ENCODE measurements around the gene WDR77.

Gene WDR77

DNA sequence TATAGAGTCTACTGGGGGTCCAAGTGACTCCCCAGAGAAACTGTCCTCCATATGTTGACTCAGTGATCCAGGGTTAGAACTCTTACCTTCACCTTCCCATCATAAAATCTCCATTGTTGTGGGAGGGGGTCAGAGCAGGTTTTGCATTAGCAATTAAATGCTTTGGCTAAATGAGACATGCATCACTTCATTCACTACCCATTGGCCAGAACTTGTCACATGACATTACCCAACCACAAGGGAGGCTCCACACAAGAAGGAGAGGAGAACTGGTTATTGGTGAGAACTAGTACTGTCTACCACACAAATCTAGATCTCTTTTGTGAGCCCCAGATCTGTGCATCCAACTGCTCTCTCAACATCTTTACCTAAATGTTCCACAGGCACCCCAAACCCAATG lies 20.5 kb upstream of the WDR77 start:
- no peak for DNase-seq (ENCODE audit: low read depth in 2 of 2)

DNA sequence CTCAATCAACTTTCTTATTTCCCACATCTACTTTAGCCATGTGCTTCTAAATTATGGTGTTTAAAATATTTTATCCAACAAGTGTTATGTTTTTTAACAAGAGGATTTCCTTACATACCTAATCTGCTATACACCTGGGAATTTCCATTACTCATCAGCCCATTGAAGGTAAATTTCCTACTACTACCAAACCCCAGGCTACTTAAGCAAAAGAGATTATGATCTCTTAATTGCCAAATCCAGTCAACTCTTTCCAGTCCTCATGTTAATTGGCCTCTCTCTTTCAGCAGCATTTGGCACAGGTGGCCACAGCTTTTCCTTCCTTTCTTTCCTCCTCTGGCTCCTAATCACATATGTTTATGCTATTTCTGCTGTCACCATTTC lies 19.7 kb upstream of the WDR77 start:
- DNase-seq (ENCODE audit: low read depth in 2 of 2) = no peak

DNA sequence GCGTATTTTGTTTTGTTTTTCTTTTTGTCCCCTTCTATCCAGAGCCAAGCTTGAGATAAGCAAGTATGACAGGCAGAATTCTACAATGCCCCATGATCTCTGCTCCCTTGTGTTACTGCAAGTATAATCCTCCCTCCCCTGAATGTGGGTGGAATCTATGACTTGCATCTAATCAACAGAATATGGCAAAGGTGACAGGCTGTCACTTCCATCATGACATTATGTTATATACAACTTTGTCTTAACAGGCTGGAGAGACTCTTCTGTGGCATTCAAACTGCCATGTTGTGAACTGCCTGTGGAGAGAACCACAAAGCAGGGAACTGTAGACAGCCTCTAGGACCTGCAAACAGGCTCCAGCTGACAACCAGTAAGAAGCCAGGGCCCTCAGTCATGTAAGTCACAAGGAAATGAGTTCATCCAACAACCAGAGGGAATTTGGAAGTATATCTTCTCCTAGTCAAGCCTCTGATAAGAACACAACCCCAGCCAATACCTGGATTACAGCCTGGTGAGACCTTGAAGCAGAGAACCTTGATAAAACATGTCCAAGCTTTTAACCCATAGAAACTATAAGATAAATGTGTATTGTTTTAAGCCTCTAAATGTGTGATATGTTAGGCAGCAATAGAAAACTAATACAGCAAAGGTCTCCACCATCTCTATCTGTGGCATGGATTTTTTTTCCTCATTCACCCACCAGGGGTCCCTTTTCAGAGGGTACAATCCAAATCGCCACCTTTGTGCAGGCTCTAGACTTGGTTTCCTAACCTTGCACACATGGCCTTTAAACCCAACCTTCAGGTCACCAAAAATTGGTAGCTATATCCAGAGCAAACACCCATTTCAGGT lies 19.0 kb upstream of the WDR77 start:
- no peak for DNase-seq (ENCODE audit: low read depth in 2 of 2)

DNA sequence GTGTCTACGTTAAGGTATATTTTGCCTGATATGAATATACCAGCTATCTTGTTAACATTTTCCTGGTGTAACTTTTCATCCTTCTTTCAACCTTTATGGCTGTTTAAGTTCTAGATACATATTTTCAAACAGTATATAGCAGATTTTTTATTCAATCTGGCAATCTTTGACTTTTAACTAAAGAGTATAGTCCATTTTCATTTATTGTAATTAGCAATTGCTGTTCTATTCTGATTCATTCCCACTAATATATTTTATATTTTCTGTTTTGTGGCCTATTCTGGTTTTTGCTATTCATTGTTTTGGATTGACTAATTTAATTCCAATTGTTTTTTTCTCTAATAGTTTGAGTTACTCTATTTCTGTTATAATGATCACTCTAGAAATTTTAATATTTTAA lies 17.4 kb upstream of the WDR77 start:
- DNase-seq (ENCODE audit: low read depth in 2 of 2) = no peak

DNA sequence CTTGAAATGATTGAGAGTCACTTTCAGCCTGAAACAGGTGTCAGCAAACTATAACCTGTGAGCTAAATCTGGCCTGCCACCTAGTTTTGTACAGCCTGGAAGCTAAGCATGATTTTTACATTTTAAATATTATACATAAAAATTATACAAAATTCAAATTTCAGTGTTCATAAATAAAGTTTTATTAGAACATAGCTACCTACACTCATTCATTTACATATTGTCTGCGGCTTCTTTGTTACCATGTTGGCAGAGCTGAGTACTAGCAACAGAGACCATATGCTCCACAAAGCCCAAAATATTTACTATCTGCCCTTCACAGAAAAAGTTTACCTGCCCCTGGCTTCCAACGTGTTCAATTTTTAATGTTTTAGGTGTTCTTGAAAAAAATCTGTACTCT lies 16.7 kb upstream of the WDR77 start:
- DNase-seq (ENCODE audit: low read depth in 2 of 2) = no peak

DNA sequence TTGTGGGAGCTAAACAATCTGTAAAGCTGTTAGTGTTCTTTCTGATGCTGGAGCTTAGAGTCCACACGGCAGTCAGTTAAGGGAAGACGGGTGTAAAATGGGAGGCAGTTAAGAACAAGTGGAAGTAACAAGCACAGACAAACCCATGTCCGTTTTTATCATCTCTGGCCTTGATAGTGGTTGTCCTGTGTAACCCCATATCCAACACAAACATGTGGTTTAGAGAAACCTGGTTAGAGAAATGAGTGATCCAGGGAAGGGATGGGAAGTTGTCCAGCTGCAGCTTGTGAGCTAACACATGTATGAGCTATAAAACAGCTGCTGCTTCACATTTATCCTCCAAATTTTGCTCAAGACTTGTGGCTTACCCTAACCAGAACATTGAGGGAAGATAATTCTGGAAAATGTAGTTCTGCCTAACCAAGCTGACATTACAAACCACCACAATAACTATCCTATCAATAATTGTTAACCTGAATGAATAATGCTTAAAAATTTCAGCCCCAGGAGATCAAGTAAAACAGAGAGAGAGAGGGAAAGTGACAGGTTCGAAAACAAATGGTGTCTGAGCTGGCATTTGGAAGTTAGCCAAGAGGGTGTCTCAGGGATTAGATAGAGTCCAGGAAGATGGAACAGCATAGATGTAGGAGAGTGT lies 14.1 kb upstream of the WDR77 start:
- no peak for DNase-seq (ENCODE audit: low read depth in 2 of 2)

DNA sequence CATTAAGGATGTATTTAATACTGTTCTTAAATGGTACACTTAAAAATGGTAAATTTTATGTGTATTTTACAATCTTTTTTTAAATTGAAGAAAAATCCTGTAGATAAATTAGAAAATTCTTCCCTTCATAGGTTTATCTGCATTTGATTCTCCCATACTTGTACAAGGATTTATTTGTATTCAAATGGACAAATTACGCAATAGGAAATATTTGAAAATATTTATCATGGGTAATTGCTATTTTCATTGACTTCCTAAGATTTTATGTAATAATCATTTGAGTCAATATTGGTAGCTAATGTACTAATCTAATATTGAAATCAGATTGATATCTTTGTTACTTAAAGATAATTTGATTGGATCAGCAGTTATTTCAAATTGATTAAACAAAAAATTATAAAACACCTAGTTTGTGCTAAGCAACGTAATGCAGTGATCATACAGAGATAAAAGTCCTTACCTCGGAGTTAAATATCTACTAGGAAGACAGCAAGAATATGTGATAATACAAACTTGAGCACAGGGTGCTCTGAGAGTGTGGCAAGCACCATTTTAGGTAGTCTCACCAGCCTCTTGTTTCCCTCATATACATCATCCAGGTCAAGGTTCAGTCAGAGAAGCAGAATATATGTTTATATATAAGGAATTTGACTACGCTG lies 13.4 kb upstream of the WDR77 start:
- no peak for DNase-seq (ENCODE audit: low read depth in 2 of 2)

DNA sequence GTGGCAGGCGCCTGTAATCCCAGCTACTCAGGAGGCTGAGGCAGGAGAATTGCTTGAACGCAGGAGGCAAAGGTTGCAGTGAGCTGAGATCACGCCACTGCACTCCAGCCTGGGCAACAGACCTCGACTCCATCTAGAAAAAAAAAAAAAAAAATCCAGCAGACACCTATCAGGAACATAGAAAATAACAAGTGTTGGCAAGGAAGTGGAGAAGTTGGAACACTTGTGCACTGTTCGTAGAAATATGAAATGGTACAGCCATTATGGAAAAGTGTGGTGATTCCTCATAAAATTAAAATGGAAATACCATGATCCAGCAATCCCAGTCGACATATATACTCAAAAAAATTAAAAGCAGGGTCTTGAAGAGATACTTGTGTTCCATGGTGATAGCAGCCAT lies 12.7 kb upstream of the WDR77 start:
- DNase-seq (ENCODE audit: low read depth in 2 of 2) = no peak

DNA sequence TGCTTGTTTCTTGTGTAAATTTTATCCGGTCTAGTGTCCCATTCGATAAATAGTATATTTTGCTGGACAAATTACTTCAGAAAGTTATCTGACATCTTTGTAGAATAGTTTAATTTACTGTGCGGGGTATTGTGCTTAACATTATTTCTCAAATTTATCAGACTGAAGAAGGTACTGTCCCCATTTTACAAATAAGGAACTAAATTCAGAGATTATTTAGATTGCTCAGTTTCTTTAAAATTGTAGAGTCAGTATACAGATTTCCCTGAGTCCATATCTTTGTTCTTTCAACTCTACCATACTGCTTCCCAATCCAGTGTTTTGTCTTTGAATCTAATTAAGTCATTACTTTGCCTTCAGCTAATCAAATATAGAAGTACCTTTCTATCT lies 6.6 kb upstream of the WDR77 start:
- DNase-seq (ENCODE audit: low read depth in 2 of 2) = no peak

DNA sequence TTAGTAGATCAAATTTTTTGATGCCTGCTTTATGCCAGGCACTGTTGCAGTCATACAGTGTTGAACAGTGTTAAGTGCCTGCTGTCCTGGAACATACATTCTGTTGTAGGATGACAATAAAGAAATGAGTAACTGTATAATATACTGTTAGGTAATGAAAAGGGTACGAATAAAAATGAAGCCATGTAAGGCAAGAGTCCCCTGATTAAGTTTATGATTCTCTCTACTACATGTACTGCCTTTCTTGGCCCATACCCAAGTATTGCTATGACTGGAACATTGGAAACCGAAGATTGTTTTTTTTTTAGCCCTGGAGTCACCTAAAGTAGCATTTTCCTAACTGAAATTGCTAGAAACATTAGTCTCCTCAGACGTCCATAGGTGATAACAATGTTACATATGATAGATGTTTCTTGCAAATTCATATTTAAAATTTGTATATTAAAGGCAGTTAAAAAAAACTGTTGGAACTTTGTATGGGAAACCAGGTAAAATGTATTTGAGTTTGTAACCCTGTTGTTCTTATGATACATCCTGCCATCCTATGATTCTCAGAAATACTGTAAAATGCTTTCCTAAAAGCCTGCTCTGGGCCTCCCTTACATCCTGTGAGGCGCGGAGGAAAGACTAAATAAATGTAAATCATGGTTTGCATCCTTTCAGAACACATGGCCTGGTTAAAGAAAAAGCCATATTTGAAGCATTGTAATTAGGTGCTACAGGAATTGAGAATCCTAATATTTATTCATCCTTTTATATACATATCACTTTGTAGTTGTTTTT lies 6.0 kb upstream of the WDR77 start:
- DNase-seq (ENCODE audit: low read depth in 2 of 2) = no peak

DNA sequence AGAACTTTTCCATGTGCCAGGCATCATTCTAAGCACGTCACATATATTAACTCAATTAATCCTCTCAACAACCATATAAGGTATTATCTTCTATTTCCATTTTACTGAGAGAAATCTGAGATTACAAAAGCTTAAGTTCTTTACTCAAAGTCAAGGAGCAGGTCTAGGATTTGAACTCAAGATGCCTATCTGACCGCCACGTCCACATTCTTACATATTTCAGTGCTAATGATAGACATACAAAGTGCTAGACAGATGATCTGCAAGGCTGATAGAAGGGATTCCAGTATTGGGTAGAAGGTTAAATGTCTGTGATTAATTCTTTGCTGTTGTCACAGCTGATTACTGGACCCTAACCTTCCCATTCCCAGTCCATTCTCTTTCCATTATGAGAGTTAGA lies 4.7 kb upstream of the WDR77 start:
- no peak for DNase-seq (ENCODE audit: low read depth in 2 of 2)

DNA sequence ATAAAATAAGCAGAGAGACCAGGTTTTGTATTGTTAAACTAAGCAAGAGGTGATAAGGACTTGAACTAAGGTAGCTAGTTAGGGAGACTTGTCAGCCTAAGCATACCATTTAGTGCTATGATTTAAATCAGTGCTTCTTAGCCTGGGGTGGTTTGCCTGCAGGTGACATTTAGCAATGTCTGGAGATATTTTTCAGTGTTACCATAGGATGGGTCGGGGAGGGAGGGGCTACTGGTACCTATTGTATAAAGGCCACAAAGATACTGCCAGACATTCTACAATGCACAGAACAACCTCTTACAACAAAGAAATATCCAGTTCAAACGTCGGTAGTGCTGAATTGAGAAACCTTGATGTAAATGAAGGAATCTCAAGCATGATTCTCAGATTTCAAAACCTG lies 3.5 kb upstream of the WDR77 start:
- no peak for DNase-seq (ENCODE audit: low read depth in 2 of 2)

DNA sequence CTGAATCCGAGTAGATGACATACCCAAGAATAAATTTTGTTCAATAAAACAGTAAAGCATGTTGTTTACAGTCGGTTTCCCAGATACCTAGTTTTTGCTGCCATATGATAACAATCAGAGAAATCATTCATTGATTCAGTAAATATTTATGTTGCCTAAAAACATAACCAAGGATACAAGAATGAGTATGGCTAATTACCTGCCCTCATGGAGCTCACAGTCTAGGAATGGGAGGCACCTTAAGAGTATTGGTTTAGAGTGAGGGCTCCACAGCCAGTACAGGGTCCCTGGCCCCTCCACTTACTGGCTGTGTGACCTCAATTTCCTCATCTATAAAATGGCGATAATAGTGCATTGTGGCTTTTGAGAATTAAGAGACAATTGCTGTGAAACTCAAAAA lies 1.1 kb upstream of the WDR77 start:
- no peak for DNase-seq (ENCODE audit: low read depth in 2 of 2)

DNA sequence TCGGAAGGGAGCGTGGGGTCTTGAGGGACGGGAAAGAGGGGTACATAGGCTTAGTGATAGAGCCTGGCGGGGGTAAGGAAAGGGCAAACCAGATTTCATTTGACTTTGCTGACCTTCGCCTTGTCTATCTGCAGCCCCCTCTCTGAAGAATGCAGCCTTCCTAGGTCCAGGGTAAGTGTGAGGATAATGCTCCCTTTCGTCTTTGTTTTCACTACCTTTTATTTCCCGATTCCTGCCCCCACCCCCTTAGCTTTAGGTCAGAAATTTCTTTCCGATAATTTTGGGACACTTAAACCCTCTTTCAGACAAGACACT lies 604 bp upstream of the WDR77 start:
- no peak for DNase-seq (ENCODE audit: low read depth in 2 of 2)

DNA sequence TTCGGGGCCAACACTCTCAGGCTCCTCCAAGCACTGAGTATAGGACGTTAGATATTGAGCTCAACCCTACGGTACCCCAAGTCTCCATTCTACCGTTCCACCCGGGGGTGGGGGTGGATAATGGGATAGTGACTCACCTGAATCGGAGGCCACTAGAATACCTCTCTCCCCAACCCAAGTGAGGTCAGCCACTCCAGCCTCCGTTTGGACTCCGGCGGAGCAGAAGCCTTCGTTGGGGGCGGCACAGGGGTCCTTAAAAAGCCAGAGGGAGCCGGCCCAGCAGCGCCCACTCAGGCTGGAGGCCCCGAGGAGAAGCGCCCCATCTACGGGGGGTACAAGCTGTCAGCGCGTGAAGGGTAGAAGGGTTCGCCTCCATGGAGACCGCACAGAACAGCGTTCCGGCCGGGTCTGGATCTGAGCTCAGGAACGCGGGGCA lies 556 bp downstream of the WDR77 start:
- DNase-seq (ENCODE audit: low read depth in 2 of 2) = peak in 1 of 2 donors; percentile 5

DNA sequence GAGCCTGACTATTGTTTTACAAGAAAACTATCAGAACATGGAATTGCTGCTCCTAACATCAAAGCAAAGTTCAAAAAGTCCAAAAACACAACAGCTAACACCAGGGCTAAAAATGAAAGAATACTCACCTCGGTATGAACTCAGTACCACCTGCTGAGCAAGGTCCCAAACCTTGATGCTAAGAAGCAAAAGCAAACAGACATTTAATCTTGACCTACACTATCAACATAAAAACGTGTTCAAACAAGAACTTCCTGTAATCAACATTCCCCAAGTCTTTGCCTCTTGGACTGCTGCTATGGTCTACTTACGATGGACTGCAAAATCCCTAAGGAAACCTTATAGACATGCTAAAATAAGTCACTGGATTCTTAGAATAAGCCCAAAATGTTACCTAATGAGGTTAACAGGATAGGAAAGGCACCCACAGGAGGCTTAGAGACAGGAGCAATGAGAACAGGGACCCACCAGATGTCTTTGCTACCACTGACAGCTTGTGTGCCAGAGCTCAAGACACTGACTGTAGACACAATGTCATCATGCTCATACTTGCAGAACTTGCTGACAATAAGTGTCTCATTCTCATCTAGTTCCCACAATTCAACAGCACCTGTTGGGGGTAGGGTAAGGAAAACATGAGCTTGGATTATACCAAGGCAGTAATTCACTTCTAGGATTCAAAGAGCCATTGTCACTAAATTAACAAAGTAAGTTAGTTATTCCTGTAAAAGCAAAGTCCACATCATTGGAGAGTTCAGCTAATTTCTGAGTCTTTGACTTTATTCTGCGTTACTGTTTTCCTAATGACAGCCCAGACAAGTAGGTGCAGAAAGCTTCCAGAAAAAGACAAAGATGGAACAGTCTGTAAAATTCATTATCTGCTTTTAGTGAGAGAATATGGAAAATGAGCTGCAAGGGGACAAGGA lies 1.8 kb downstream of the WDR77 start:
- DNase-seq (ENCODE audit: low read depth in 2 of 2) = no peak

DNA sequence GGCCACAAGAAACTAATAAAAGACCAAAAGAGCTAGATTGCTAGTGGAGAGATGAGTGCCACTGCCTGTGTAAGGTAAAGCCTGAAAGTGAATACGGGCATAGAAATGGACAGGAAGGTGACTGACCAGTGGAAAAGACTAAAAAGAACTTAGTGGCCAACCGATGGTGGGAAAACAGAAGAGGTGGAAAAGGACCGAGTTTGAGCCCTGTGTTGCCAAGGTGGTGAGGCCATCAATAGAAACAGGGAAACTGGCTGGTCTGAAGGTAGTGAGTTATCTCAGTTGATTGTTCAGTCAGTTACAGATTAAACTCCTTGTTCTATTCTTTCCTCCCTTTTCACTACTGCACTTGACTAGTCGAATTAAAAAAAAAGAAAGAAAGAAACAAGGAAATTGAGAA lies 2.5 kb downstream of the WDR77 start:
- DNase-seq (ENCODE audit: low read depth in 2 of 2) = no peak

DNA sequence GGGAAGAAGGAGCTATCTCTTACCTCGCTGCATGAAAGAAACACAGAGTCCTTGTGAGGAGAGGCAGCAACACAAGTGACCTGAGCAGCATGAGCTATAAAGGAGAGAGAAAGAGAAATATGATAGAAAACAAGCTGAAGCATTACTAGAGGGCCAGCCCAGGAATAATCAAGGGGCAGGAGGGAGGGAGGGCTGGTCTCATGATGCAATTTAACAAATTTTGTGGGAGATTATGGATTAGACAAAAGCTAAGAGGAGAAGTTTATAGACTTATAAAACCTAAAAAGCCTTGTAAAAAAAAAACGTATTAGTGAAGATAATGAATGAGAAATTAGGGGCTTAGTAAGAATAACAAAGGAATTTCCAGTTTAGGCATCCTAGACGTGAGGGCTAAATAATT lies 5.0 kb downstream of the WDR77 start:
- DNase-seq (ENCODE audit: low read depth in 2 of 2) = no peak

DNA sequence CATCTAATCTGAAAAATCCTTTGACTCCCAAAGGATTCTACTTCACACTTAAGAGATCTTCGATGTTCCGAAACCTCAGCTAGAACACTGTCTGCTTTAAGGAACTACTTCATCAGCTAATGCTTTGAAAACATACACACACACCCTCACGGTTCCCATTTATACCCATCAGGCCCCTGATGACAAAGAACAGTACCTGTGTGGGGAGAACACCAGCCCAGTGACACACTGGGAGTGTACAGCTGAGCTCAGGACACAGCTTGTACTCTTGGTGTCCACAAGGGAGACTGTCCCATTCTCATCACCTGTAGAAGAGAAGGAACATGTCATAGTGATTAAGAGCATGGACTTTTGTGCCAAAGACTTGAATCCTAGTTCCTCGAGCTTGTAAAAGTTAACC lies 6.6 kb downstream of the WDR77 start:
- DNase-seq (ENCODE audit: low read depth in 2 of 2) = no peak

DNA sequence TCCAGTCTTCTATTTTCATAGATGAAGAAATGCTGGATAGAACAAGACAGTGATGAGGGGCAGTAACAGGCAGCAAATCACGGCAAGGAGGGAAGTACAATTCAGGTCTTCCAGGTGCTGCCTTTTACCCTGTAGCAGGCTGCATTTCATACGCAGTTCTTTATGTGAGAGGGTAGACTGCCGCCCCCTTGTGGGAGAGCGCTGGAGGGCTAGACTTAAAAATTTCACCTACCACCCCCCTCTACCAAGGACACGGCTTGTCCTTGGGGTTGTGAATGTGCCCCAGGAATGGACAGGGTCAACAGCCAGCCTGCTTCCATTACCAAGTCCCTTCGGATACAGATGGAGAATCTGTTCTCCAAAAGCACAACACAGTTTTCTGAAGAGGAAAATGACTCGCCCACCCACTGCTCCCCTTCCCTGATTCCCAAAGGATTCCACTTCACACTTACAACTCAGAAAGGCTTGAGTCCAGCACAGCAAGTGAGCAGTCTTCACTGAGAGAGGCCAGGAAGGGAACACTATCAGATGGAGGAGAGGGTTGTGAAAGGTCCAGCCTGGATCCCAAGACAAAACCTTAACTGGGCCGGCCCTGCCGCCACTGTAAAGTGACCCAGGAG lies 7.4 kb downstream of the WDR77 start:
- peak; percentile 30 to 51 for DNase-seq (ENCODE audit: low read depth in 2 of 2)

Data from stimulated activated CD8-positive, alpha-beta memory T cell treated with anti-CD3 and anti-CD28 coated beads, Interleukin-7, amount 100 ng/mL, for 1 hour (primary cell).